GM04504 (cell line): ENCODE results near the gene FOXB1.

Experiments
- DNase-seq: peaks from one replicate; pipeline ENCODE4 v3.0.0-alpha.2; 2012; ENCODE audit warnings: low read depth

Gene FOXB1

DNA sequence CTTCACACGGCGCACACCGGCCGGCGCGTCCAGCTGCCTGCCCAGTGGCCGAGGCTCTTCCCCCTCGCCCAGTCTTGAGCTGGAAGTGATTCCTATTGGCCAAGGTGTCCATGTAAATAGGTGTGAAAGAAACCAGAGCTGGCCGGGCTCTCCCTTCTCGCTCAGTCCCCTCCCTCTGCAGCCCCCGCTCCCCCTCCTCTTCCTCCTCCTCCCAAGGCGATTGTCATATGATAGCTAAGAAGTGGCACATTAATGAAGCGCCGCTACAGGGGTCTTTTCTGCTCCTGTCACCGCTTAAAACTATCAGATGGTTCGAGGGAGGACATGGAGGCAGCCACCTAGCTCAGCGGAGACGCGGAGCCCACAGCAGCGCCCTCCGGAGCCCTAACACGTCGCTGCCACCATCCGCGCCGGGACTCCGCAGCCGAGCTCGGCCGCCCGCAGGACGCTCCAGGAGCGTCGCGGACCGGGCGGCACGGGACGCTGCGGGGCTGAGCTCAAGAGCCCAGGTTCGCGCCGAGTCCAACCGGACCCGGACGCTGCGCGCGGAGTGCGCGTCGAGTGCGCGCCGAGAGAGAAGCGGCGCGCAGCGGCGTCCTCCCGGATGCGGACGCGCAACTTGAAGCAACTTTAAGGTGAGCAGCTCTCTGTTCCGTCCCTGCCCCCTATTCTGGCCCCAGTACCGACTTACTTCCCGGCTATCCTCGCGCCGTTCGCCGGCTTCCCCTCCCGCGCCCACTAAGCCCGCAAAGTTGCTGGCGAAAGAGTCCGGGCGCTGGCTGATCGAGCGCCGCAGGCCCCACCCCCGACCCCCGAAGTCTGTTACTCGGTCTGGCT is at the start of gene FOXB1:
TSS of gene FOXB1 (plus strand) at position 303 of the 837 bp plus-strand sequence. CDS start 653 bp downstream, outside the sequence.
- no peak for DNase-seq

DNA sequence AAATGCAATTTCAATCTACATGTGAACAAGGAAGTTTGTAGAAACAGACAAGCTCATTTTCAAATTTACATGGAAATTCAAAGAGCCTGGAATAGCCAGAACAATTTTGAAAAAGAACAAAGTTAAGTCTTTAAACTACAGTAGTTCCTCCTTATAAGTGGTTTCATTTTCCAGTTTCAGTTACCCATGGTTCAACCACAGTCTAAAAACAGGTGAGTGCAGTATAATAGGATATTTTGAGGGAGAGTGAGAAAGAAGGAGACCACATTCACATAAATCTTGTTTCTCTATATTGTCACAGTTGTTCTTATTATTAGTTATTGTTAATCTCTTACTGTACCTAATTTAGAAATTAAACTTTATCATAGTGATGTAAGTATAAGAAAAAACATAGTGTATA is 45.8 kb upstream of the FOXB1 start:
- no peak for DNase-seq

GRCh38 chr15:59960318-59960717 is 43.8 kb upstream of the FOXB1 start:
- DNase-seq: no peak

GRCh38 chr15:59963322-59963721 is 40.8 kb upstream of the FOXB1 start:
- no peak for DNase-seq

DNA sequence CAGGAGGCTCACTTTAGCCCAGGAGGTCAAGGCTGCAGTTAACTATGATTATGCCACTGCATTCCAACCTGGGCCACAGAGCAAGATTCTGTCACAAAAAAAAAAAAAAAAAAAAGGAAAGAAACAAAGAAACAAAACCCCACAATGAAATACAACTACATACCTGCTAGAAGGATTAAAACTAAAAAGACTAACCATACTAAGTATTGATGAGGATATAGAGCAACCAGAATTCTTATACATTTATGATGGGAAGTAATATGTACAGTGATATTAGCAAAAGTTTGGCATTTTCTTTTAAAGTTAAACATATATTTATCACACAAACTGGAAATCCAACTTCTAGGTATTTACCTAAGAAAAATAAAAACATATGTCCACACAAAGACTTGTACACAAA is 40.2 kb upstream of the FOXB1 start:
- no peak for DNase-seq

DNA sequence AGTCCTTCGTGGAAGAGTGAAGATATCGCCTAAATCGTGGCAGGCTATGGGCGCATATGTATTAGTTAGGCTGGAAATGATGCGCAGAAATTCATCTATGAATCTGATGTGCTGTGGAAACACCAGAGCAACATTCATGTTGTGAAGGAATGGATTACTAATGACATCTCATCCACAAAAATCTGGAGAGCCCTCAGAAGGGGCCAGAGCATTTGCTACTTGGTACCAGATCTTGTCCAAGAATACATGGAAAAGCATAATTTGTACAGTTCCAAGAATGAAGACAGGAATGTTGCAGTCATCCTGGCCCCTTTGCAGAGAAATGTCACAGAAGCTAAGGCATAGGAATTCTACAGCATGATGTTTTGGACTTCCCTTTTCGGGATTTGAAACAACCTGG is 38.4 kb upstream of the FOXB1 start:
- DNase-seq: no peak

DNA sequence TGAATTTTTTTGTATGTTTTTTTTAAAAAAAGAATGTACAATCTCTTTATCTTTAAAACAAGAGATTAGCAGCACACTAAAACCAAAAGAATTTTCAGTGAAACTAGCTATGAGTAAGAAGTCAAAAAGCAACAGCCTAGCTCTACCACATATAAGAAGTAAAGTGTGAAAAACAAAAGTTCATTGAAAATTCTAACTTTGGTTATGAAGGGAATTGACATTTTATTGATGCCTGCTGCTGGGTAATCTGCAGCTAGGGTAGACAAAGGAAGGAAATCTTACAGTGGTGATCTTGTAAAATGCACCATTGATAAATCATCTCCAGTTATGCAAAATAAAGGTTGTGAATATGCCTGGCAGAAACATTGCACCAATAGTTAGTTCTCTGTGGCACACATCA is 37.8 kb upstream of the FOXB1 start:
- no peak for DNase-seq

DNA sequence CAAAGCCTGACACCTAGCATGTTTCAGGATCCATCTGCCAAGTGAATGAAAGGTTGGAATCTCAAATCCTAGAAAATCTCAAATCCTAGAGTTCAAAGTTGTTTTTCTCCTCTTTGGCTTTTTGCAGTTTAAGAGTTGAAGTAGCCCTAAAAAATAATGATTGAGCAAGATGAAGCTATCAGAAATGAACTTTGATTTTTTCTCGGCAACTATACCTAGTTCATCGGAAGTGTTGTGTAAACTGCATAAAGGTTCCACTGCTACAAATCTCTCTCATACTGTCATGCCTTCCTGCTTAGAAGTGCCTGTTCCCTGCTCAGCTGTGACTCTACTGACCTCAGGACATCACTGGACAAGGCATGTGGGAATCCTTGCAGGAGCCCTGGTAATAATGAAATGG is 35.8 kb upstream of the FOXB1 start:
- no peak for DNase-seq

DNA sequence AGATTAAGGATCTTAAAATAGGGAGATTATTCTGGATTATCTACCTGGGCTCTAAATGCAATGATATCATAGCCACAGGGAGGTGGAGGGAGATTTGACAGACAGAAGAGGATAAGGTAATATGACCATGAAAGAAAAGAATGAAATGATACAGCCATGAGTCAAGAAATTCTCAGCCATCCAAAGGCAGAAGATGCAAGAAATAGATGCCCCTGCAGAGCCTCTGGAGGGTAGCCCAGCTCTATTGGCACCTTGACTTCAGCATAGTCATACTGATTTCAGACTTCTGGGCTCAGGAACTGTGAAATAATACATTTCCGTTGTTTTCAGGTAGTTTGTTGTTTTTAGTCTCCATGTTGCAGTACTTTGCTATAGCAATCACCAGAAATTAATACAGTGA is 31.9 kb upstream of the FOXB1 start:
- DNase-seq: no peak

- DNase-seq: no peak
Observed at GRCh38 chr15:59976480-59977271, 27.4 kb upstream of the FOXB1 start.

DNA sequence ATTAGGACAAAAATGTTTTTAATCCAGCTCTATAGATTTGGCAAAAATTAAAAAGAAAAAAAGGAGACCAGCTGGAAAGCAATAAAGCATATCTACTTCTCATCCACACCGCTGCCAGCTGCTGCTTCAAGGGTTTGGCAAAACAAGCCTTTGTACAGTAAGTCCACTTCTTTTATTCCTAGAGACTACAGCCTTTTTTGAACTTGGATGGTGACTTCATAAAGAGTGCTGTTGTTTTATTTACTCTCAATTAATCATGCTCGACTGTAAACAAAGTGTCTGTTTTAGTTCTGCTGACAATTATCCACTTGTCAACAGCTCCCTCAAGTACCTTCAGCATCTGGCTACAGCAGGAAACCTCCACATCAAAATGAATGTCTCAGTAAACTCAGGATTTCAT is 12.3 kb upstream of the FOXB1 start:
- DNase-seq: no peak

- DNase-seq: no peak
Observed at GRCh38 chr15:59993041-59993750, 10.9 kb upstream of the FOXB1 start.

DNA sequence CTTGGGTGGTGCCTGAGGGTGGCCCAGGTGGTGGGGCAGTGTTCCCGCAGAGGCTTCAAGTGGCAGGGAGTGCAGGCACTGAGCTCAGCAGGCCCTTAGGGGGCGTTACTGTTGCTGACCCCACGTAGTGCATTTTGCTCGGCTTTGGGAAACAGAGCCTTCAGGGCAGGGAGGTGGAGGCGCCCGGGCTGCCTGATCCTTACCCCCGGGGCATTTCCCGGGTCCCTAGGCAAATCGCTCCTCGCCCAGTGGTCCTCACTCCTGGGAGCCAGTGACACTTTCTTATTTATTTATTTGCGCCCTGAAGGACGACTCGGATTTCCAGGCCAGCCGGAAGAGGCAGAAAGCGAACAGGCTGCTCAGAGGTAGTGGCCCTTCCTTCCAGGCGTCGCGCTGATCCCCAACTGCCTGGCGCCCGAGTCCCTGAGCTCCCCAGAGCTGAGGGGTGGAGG is 10.1 kb upstream of the FOXB1 start:
- DNase-seq: no peak

GRCh38 chr15:59994526-59994887 is 9.6 kb upstream of the FOXB1 start:
- no peak for DNase-seq

- no peak for DNase-seq
Observed at GRCh38 chr15:59994888-59995557, 9.1 kb upstream of the FOXB1 start.

DNA sequence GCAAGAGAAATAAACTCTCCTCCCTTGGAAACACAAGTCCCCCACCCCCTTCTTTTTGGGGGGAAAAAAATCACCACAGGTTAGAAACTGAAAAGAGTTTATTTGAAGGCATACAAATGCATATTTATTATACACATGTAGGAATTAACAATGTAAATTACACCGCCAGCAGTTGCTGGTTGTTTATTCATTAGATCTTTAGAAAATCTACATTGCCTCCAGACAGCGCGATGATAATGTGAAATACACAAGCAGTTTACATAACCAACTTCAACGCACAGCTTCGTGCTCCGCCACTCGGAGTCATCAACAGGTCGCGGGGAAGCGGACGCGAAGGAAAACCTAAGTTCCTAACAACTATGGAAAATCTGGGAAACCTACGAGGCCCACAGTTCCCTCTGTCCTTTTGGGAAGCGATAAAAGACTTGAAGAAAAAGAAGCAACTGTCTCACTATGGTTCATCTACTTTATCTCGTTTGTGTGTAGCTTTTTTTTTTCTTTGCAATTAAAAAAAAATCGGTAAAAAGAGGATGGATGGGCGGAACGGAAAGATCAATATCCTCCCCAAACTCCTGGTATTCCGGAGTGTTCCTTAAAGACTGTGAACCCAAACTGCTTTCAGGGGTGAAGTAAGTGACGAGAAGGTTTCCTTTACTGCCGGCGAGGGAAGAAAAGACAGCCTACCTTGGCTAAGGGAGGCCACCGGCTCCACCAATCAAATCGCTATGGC is 8.4 kb upstream of the FOXB1 start:
- no peak for DNase-seq

- no peak for DNase-seq
Observed at GRCh38 chr15:59996298-59997041, 7.6 kb upstream of the FOXB1 start.

DNA sequence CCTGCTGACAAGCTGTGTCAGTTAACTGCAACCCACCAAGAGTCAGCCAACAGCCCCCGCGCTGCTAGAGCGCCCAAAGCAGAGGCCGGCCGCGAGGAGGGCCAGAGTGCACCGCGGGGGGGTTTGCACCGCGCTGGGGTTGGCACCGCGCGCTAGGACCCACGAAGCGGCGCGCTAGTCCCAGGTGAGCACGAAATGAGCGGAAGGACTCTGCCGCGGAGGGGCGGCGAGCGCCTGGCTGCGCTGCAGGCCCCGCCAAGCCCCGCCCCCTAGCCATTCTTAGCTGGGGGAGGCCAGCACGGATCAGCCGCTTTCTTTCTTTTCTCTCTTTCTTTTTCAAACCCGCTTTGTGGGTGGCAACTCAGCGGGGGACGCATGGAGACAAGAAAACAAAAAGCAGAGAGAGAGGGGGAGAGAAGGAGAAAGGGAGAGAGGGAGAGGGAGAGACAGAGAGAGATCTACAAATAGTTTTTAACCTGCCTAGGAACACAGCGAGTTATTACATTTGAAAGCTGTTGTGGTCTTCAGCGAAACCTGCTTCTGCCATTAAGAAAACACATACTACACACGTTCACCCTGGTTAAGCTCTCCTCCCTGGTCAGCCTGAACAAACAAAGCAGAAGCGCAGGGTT is 6.9 kb upstream of the FOXB1 start:
- DNase-seq: no peak

DNA sequence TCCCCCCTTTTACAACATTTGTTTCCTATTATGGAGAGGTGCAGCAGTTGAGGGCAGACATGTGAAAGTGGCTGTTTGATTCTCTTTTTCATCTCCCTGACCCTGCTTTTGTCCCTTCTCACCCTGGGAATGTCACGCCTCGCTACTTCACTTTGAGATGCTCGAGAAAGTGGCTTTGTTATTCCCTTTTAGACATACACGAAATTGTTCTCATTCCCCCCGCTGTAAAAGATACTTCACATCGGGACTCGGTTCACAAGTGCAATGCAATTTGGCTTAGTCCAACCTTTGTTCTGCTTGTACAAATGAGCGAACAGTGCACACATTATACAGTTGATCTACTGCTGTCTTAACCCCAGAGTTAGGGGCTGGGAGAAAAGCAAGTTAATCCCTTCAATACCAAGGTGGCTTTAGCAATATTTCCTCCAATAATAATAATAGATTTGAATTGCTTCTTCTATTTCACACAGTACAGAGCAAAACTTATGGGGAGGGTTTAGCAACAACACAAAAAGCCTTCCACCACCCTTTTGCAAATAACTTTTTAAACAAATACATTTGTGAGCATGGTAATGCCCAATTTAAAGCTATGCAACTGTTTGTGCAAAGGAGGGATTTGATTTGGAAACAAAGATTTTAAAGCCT is 5.7 kb upstream of the FOXB1 start:
- DNase-seq: no peak
